GM12801 (cell line): ENCODE results near the gene SLC44A1.

Experiments used
- CTCF ChIP-seq: IDR thresholded peaks from one replicate; pipeline ENCODE4 v1.5.1; 2011; ENCODE audit warnings: control low read depth; ENCODE audit not compliant: insufficient read length; ENCODE audit errors: extremely low read depth

Gene SLC44A1

DNA sequence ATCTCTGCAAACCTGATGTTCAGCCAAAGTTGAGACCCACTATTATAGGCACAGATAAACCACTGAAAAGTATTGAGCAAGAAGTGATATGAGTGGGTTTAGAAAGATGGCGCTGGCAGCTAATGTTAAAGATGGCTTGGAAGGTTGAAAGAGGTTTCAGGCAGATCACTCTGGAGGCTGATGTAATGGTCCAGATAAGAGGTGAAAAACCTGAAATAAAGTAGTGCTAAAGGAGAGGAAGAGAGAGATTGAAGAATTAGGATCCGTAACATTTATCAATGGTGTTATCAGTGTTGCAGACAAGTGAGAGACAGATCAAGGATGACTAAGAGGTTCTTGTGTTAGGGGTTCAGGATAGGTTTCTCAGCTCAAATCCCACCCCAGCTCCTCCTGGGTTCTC is 58.3 kb downstream of the SLC44A1 start:
- TF ChIP-seq CTCF = no peak

DNA sequence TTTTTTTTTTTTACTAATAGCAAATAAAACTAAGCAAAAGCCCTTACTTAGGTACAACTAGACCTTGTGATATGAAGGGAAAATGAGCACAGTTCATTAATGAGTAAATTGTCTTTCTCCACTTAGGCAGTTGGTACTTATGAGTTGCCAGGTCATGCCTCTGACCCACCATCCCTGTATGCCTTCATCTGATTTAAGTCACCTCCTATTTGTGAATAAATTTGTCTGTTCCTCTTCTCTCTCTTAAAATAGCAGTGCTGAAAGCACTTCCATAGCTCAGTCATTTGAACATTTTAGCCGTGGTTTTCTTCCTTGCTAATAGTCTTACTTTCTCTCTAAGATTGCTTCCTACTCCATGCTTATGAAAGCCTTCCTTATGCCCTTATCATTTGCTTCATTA is 61.4 kb downstream of the SLC44A1 start:
- TF ChIP-seq CTCF = no peak

DNA sequence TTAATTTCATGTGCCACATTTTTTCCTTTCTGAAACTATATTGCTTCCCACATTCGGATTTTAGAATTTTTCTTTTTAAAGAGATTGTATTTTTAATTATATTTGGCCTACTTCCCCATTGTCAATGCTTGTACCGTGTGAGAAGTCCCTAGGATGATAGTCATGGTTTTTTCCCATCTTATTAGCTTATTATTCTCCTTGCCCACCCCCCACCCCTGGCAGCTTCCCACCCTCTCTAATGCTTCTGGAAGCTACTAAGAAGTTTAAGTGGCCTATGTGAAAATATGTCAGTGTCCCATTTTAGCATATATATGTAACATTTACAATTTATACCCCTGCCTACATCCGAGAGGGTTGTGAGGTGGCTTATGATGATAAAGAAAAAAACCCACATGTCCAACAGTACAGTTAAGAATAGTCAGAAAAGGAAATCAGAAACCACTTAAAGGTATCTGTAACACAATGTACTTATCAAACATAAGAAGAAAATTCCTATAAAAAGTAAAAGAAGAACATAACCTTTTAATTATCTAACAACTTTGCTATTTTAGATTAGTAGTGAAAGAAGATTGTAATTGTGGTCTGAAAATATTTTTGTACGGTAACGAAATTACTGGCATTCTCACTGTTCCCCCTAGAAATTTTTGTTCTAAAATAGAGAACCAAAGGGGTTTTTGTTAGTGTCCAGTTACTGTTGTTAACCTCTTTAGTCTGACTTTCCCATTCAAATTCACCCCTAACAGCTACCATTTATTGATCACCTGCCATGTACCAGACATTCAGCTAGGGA is 62.1 kb downstream of the SLC44A1 start:
- no peak for TF ChIP-seq CTCF

DNA sequence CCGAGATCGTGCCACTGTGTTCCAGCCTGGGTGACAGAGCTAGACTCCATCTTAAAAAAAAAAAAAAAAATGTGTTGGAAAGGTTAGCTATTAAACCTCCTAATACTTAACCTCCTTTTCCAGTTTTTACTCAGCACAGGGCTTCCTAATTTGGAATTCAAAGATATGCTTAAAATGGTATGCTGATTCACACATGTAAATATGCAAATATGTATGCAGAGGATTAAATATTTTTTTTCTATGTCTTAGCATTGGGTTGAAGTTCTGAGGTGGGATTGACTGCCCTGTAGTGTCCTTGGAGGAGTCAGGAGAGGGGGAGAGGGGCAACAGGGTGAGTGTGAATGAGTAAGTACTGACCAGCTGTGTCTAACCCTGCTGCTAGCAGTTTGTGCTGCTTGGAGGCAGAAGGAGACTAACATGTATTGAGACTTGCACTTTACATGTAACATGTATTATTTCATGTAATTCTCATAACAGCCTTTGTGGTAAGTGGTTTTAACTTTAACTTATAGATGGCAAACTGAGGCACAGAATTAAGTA is 63.2 kb downstream of the SLC44A1 start:
- no peak for TF ChIP-seq CTCF

DNA sequence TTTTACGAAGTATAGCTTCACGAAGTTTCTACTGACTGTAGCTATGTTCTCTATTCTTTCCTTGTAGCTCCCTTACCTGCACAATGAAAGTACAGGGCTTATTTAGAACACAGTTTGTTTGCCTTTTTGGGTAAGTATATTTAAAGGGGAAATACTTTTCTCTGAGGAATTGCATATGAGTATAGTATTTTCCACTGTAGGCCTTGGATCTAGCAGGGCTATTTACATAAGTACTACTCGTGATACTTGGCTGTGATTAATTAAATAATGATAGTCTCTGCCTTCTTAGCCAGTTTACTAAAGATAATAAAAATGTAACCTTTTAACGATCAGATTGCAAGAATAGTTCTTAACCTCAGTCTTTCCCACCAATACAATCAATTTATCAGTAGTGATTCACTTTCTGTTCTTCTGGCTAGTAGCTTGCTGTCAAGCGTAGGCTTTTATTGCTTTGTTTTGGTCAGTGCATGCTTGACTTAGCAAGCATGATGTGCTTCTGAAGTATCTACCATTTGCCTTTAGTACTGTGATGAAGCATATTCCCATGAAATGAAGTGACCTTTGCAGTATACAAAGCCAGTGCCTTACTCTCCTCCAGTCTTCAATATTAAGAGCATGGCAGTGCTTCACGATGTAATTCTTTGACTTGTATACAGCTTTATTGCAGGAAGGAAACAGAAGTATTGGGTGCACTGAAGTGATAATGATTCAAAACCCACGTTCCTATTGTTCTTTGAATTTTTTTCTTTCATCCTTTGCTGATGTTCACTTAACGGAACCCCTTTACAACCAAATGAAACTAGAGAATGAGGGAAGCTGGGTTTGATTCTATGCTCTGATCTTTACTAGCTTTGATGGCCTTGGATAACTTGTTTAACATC is 64.2 kb downstream of the SLC44A1 start:
- no peak for TF ChIP-seq CTCF

DNA sequence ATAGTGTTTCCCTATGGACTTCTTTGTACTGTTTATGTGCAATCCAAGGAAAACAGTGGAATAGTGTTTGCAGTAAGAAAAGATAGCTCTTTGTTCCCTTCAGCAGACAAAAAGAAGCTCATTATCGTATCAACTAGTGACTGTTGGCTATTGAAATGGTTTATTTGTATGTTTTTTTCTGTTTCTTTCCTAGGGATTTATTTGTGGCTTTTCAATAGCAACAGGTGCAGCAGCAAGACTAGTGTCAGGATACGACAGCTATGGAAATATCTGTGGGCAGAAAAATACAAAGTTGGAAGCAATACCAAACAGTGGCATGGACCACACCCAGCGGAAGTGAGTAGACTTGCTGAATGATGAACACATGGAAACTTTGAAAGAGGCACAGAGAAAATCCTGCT is 65.1 kb downstream of the SLC44A1 start:
- TF ChIP-seq CTCF = no peak

DNA sequence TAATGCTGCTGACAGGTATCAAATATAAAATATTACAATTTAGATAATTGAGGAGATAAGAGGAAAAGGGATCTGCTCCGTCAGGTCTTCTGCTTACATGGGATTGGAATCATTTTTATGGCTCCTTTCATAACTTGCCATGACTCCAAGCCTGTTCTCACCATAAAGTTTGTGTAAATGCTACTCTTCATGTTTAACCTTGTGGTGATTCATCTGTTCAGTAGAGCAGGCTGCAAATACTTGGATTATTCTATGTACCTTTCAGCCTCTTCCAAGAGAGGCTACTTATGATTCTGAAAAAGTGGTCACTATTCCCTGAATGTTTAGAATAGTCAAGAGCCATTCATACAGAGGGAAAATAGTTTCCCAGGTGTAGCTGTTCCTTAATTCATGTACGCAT is 66.9 kb downstream of the SLC44A1 start:
- no peak for TF ChIP-seq CTCF
